Adipocyte (in vitro differentiated cells): Measurements from ENCODE around the gene HOXC10.

ENCODE experiments used
- DNase-seq: peaks from one replicate; pipeline ENCODE4 v3.0.0-alpha.2; 2015; ENCODE audit warnings: low read depth
- H3K27me3 ChIP-seq: replicated peaks from 2 replicates; pipeline ENCODE4 v1.7.0; 2013; ENCODE audit warnings: mild to moderate bottlenecking, low read length, moderate library complexity; ENCODE audit not compliant: control insufficient read depth, insufficient read depth
- H3K36me3 ChIP-seq: 2 replicates; pipeline ENCODE4 v1.7.0; 2013; ENCODE audit warnings: low read length, mild to moderate bottlenecking, moderate library complexity; ENCODE audit not compliant: control insufficient read depth, insufficient read depth, severe bottlenecking
- H3K4me1 ChIP-seq: 2 replicates; pipeline ENCODE4 v1.7.0; 2013; ENCODE audit warnings: mild to moderate bottlenecking, low read length, moderate library complexity; ENCODE audit not compliant: control insufficient read depth, insufficient read depth
- H3K4me3 ChIP-seq: 2 replicates; pipeline ENCODE4 v1.7.0; 2013; ENCODE audit warnings: mild to moderate bottlenecking, low read length, moderate library complexity
- H3K9ac ChIP-seq: 2 replicates; pipeline ENCODE4 v1.7.0; 2013; ENCODE audit warnings: mild to moderate bottlenecking, low read length, moderate library complexity
- H3K9me3 ChIP-seq: 2 replicates; pipeline ENCODE4 v1.7.0; 2013; ENCODE audit warnings: mild to moderate bottlenecking, low read length, moderate library complexity; ENCODE audit not compliant: control insufficient read depth

Gene HOXC10

DNA sequence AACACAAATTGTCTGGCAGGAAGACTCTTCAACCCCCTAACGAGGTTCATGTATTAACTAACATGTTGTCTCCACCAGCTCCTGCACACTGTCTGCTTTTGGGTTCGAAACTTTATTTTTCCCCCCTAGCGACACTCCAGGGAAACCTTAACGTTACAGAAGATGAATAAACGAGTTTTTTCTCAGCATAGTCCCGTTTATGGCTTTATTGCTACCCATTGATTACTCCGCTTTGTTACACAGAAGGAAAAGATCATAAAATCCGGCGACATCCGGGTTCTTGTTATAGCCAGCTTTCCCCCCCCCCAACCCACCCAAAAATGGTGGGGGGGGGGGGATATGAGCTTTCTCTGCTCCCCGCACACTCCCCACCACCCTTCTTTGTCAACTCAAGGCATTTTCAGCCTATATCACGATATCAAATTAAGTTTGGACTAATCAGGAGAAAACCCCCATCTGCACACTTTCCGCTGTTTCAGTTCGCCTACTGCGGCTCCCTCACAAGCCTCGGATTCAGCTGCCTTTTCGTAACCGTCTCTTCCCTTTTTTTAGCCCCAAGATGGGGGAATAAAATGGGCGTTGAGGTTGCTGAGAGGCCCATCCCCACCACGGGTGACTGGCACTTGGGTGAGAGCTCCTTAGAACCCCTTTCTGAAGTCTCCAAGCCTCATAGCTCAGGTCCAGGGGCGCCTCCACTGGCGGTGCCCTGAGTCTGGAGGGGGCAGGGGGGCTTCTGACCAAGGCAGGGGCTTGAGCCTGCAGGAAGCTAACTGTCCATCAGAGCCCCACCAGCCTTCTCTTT is 41.9 kb downstream of the HOXC10 start:
- DNase-seq, result no peak
- Histone ChIP-seq H3K4me3 (peak overlapping the region; percentile 82), H3K4me1 (peaks cover 72% of the 10 kb centered on the region), H3K9me3 (no peaks in the 10 kb centered on the region), H3K9ac (peak overlapping the region; percentile 99), H3K27me3 (no peaks in the 10 kb centered on the region), H3K36me3 (peaks cover 10% of the 10 kb centered on the region)

- H3K36me3 ChIP-seq, result peaks cover 10% of the 10 kb centered on the region
- H3K9me3 ChIP-seq, result no peaks in the 10 kb centered on the region
- H3K27me3 ChIP-seq, result no peaks in the 10 kb centered on the region
- peaks cover 72% of the 10 kb centered on the region for H3K4me1 ChIP-seq
- no peak for DNase-seq
- peak overlapping the region; percentile 99 for H3K9ac ChIP-seq
- H3K4me3 ChIP-seq, result peak overlapping the region; percentile 82
Measured at GRCh38 chr12:54027442-54027786, 42.5 kb downstream of the HOXC10 start.

DNA sequence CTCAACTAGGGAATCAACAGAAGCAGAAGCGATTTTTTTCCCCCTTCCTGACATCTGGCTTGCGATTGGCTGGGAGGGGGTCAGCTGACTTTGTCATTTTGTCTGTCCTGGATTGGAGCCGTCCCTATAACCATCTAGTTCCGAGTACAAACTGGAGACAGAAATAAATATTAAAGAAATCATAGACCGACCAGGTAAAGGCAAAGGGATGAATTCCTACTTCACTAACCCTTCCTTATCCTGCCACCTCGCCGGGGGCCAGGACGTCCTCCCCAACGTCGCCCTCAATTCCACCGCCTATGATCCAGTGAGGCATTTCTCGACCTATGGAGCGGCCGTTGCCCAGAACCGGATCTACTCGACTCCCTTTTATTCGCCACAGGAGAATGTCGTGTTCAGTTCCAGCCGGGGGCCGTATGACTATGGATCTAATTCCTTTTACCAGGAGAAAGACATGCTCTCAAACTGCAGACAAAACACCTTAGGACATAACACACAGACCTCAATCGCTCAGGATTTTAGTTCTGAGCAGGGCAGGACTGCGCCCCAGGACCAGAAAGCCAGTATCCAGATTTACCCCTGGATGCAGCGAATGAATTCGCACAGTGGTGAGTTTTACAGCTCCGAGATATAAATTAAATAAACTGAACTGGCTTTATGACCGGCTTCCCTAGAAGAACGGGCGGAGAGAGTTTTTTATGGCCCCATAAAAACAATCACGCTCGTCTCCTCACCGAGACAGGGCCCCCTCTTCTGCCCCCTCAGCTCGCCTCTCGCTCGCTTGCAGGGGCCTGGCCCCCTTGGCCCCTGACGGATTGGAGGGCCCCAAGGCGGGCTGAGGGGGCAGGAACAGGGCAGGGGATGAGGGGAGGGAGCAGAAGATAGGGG is 43.6 kb downstream of the HOXC10 start, which contains the start of gene HOXC6:
HOXC6 (plus strand) TSS at position 127 of the 888 bp plus-strand sequence; CDS start at position 209, 82 bp downstream.
- H3K4me3 ChIP-seq, result peak within 1 kb of the TSS; percentile 83
- H3K27me3 ChIP-seq, result no peaks in the 10 kb centered on the region
- no peak for DNase-seq
- H3K36me3 ChIP-seq, result peaks cover 10% of the 10 kb centered on the region
- H3K4me1 ChIP-seq, result peaks cover 61% of the 10 kb centered on the region
- peak within 1 kb of the TSS; percentile 99 for H3K9ac ChIP-seq
- H3K9me3 ChIP-seq, result no peaks in the 10 kb centered on the region

DNA sequence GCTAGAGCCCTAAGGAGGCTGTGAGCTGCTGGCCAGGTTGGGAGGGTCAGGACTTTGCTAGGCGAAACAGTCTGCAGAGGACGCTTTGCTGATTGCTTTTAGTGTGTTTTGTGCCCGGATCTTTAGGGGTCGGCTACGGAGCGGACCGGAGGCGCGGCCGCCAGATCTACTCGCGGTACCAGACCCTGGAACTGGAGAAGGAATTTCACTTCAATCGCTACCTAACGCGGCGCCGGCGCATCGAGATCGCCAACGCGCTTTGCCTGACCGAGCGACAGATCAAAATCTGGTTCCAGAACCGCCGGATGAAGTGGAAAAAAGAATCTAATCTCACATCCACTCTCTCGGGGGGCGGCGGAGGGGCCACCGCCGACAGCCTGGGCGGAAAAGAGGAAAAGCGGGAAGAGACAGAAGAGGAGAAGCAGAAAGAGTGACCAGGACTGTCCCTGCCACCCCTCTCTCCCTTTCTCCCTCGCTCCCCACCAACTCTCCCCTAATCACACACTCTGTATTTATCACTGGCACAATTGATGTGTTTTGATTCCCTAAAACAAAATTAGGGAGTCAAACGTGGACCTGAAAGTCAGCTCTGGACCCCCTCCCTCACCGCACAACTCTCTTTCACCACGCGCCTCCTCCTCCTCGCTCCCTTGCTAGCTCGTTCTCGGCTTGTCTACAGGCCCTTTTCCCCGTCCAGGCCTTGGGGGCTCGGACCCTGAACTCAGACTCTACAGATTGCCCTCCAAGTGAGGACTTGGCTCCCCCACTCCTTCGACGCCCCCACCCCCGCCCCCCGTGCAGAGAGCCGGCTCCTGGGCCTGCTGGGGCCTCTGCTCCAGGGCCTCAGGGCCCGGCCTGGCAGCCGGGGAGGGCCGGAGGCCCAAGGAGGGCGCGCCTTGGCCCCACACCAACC is 44.8 kb downstream of the HOXC10 start:
- H3K36me3 ChIP-seq, result peaks cover 10% of the 10 kb centered on the region
- H3K4me3 ChIP-seq, result peak overlapping the region; percentile 83
- H3K9me3 ChIP-seq, result no peaks in the 10 kb centered on the region
- no peak for DNase-seq
- no peaks in the 10 kb centered on the region for H3K27me3 ChIP-seq
- peak overlapping the region; percentile 99 for H3K9ac ChIP-seq
- peaks cover 55% of the 10 kb centered on the region for H3K4me1 ChIP-seq

GRCh38 chr12:54030442-54030801 is 45.5 kb downstream of the HOXC10 start:
- H3K4me1 ChIP-seq, result peaks cover 55% of the 10 kb centered on the region
- H3K27me3 ChIP-seq, result no peaks in the 10 kb centered on the region

GRCh38 chr12:54030889-54031471 is 46.0 kb downstream of the HOXC10 start:
- peaks cover 53% of the 10 kb centered on the region for H3K4me1 ChIP-seq
- peak overlapping the region; percentile 83 for H3K4me3 ChIP-seq
- H3K27me3 ChIP-seq, result no peaks in the 10 kb centered on the region

More at GRCh38 chr12:54030442-54030801, 45.5 kb downstream of the HOXC10 start:
- DNase-seq, result no peak
- Histone ChIP-seq H3K9ac (peak overlapping the region; percentile 99), H3K4me3 (peak overlapping the region; percentile 83), H3K36me3 (peaks cover 10% of the 10 kb centered on the region), H3K9me3 (no peaks in the 10 kb centered on the region)

GRCh38 chr12:54031480-54031879 is 46.5 kb downstream of the HOXC10 start:
- H3K27me3 ChIP-seq, result no peaks in the 10 kb centered on the region
- peaks cover 53% of the 10 kb centered on the region for H3K4me1 ChIP-seq
- no peaks in the 10 kb centered on the region for H3K9me3 ChIP-seq
- H3K4me3 ChIP-seq, result peak overlapping the region; percentile 83
- DNase-seq, result no peak
- H3K36me3 ChIP-seq, result peaks cover 10% of the 10 kb centered on the region
- H3K9ac ChIP-seq, result peak overlapping the region; percentile 99

More at GRCh38 chr12:54030889-54031471, 46.0 kb downstream of the HOXC10 start:
- H3K36me3 ChIP-seq, result peaks cover 10% of the 10 kb centered on the region
- no peaks in the 10 kb centered on the region for H3K9me3 ChIP-seq
- peak; percentile 60 for DNase-seq
- H3K9ac ChIP-seq, result peak overlapping the region; percentile 99

DNA sequence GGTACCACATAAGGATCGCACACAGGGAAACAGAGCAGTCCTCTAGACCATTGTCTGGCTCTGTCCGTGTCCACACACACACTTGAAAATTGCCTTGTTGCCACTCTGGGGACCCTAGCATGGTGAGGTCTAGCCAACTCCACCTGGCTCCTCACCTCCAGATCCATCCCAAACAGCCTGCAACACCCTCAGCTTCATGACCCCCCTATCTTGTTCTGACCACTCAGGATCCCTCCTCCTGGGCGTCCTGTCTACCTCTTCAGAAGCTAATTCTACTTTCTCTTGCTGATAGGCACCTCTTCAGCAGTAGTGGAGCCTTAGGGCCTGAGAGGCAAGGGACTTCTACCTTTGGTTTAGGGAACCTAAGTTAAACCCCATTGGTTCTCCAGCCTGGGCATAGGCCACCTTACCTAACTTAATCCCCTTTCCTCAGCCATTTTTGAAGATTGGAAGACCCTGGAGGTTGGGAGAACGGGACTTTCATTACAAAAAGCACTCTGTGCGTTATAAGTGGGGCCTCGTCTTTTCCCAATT is 47.2 kb downstream of the HOXC10 start:
- no peak for DNase-seq
- peak overlapping the region; percentile 99 for H3K9ac ChIP-seq
- H3K4me3 ChIP-seq, result peak overlapping the region; percentile 83
- peaks cover 10% of the 10 kb centered on the region for H3K36me3 ChIP-seq
- no peaks in the 10 kb centered on the region for H3K9me3 ChIP-seq
- no peaks in the 10 kb centered on the region for H3K27me3 ChIP-seq
- peaks cover 53% of the 10 kb centered on the region for H3K4me1 ChIP-seq

- DNase-seq, result peak; percentile 65
- peaks cover 10% of the 10 kb centered on the region for H3K36me3 ChIP-seq
- H3K27me3 ChIP-seq, result no peaks in the 10 kb centered on the region
- no peaks in the 10 kb centered on the region for H3K9me3 ChIP-seq
- H3K4me3 ChIP-seq, result peak within 1 kb of the TSS; percentile 83
- H3K9ac ChIP-seq, result peak within 1 kb of the TSS; percentile 99
- H3K4me1 ChIP-seq, result peaks cover 53% of the 10 kb centered on the region
Measured at GRCh38 chr12:54032627-54033100, 47.7 kb downstream of the HOXC10 start, which contains the start of gene HOXC5. Gene HOXC5 (plus strand): TSS chr12:54033050. CDS start chr12:54033123, 73 bp downstream.
